Left ventricle myocardium inferior (tissue), 1 donor: ENCODE data around the gene SLC30A2. TPM values are rescaled to one million over a fixed set of nuclear protein-coding genes. Genes with fewer than 3 reads are reported as not detected.

ENCODE experiments used
- DNase-seq: peaks from one replicate; pipeline ENCODE4 v3.0.0-alpha.2; 2020
- H3K27ac ChIP-seq: fragments of 200-600 bp; replicated peaks from 2 replicates; pipeline ENCODE4 v1.8.0; 2021
- H3K27me3 ChIP-seq: fragments of 200-600 bp; 2 replicates; pipeline ENCODE4 v1.8.0; 2021; ENCODE audit warnings: low read depth
- H3K36me3 ChIP-seq: fragments of 200-600 bp; 2 replicates; pipeline ENCODE4 v1.8.0; 2021
- H3K4me1 ChIP-seq: fragments of 200-600 bp; 2 replicates; pipeline ENCODE4 v1.8.0; 2021
- H3K4me3 ChIP-seq: fragments of 200-600 bp; 2 replicates; pipeline ENCODE4 v1.8.0; 2021; ENCODE audit warnings: mild to moderate bottlenecking, moderate library complexity
- H3K9me3 ChIP-seq: fragments of 200-600 bp; replicated peaks from 2 replicates; pipeline ENCODE4 v1.8.0; 2021
- intact Hi-C: fragments of 100-400 bp; cut with micrococcal nuclease; formaldehyde crosslinking; loops from one replicate; pipeline ENCODE4 v1.11.0; 2022
- total RNA-seq: library from RNA; stranded (reverse); fragmentation: NEBNext Ultra II Directional; extraction: Animal tissue kit (Norgen Biotek cat#: 25700); gene quantifications from one replicate; pipeline ENCODE4 v1.2.1, GENCODE V29; 2021
- TF ChIP-seq, protein P1 (sequence below): fragments of 200-600 bp; IDR thresholded peaks from 2 replicates; pipeline ENCODE4 v1.8.0; 2021; ENCODE audit warnings: antibody characterized with exemption, mild to moderate bottlenecking, borderline replicate concordance
- donor health status: DM: no; HTN: yes; CAD: no; lungs with severe emphysema.

Gene SLC30A2
- total RNA-seq, 1 donor from 2014 or later, result 7.1 TPM

DNA sequence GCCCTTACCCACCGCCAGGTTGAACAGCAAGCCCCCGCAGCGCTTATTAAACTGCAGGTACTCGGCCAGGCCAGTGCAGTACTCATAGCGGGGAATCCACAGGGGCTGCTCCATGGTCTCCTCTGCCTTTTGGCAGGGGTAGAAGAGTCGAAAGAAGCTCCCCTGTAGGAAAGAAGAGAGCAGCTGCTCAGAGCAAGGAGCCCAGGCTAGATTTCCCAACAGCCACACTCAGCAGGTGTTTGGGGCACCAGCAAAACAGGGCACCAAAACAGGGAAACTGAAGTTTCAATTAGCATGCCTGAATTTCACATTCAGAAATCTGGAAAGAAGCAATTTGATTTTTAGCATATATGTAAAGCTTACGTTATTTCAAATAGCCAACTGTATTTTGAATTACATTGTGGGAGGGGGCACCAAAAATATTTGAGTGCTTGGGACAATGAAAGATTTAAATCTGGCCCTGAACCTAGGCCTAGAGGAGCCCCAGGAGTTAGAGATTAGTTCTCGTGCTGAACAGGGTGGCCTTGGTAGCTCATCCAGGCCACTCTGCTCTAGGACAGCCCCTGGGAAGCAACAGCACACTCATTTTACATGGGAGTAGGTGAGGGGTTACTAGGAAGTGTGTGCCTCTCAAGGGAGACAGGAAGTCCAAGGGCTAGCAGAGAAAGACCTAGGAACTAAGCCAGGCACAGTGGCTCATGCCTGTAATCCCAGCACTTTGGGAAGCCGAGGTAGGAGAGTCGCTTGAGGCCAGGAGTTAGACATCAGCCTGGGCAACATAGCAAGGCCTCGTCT, 56.3 kb downstream of the SLC30A2 start:
- intact Hi-C loops, result no loop called here
- Histone ChIP-seq H3K27ac (peak overlapping the region; percentile 9), H3K4me1 (peaks cover 38% of the 10 kb centered on the region), H3K9me3 (no peaks in the 10 kb centered on the region), H3K36me3 (peaks cover 38% of the 10 kb centered on the region), H3K4me3 (no peak overlapping the region), H3K27me3 (no peaks in the 10 kb centered on the region)
- DNase-seq, result no peak
- TF ChIP-seq, protein P1, sequence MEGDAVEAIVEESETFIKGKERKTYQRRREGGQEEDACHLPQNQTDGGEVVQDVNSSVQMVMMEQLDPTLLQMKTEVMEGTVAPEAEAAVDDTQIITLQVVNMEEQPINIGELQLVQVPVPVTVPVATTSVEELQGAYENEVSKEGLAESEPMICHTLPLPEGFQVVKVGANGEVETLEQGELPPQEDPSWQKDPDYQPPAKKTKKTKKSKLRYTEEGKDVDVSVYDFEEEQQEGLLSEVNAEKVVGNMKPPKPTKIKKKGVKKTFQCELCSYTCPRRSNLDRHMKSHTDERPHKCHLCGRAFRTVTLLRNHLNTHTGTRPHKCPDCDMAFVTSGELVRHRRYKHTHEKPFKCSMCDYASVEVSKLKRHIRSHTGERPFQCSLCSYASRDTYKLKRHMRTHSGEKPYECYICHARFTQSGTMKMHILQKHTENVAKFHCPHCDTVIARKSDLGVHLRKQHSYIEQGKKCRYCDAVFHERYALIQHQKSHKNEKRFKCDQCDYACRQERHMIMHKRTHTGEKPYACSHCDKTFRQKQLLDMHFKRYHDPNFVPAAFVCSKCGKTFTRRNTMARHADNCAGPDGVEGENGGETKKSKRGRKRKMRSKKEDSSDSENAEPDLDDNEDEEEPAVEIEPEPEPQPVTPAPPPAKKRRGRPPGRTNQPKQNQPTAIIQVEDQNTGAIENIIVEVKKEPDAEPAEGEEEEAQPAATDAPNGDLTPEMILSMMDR, result no peak

DNA sequence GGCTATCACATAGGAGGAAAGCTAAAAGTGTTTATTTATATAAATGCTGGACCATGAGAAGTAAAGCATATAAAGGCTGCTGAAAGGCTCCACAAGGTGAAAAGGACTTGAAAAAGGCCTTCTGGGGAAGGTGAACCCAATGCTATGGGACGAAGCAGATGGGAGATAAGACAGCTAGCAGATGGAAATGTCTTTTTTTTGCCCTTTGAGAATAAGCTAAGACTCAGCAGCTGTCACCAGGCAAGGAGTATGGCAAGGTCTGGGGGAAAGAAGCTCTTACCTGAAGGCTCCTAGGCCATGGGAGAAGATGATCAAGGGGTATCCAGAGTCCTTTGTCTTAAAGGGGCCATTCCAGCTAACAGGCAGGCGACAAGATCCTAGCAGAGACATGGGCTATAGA, 58.0 kb downstream of the SLC30A2 start:
- TF ChIP-seq, protein P1, result no peak
- DNase-seq, result no peak
- H3K27me3 ChIP-seq, result no peaks in the 10 kb centered on the region
- H3K36me3 ChIP-seq, result peaks cover 55% of the 10 kb centered on the region
- H3K4me1 ChIP-seq, result peaks cover 38% of the 10 kb centered on the region
- no peaks in the 10 kb centered on the region for H3K9me3 ChIP-seq
- no peak overlapping the region for H3K4me3 ChIP-seq
- no peak overlapping the region for H3K27ac ChIP-seq
- intact Hi-C loops, result no loop called here

Other genes with a start within 250 kb of the SLC30A2 start
- 45.2 TPM for gene SELENON, start 245.9 kb downstream of the SLC30A2 start, total RNA-seq
- gene MTFR1L, start 226.2 kb downstream of the SLC30A2 start, total RNA-seq, result 252 TPM
- gene AUNIP, start 186.7 kb downstream of the SLC30A2 start, total RNA-seq, result not detected
- gene PAQR7, start 170.4 kb downstream of the SLC30A2 start, total RNA-seq, result 1.9 TPM
- 47.1 TPM for gene STMN1, start 139.7 kb downstream of the SLC30A2 start, total RNA-seq
- gene PAFAH2, start 48.1 kb downstream of the SLC30A2 start, total RNA-seq, result 10.6 TPM
- gene EXTL1, start 24.3 kb downstream of the SLC30A2 start, total RNA-seq, result 11.3 TPM
- gene TRIM63, start 21.5 kb upstream of the SLC30A2 start, total RNA-seq, result 203 TPM
- gene PDIK1L, start 65.7 kb upstream of the SLC30A2 start, total RNA-seq, result 4.2 TPM
- gene FAM110D, start 113.0 kb upstream of the SLC30A2 start, total RNA-seq, result 3.1 TPM
- gene C1orf232, start 122.8 kb upstream of the SLC30A2 start, total RNA-seq, result not detected
- gene ZNF593, start 123.8 kb upstream of the SLC30A2 start, total RNA-seq, result 13.7 TPM
- not detected for gene ZNF593OS, start 125.7 kb upstream of the SLC30A2 start, total RNA-seq
- gene CNKSR1, start 131.4 kb upstream of the SLC30A2 start, total RNA-seq, result 1.8 TPM
- gene CATSPER4, start 144.5 kb upstream of the SLC30A2 start, total RNA-seq, result not detected
- 71.2 TPM for gene CEP85, start 188.1 kb upstream of the SLC30A2 start, total RNA-seq
- gene SH3BGRL3, start 234.0 kb upstream of the SLC30A2 start, total RNA-seq, result 32.1 TPM